OCI-LY1 (cell line): ENCODE measurements around the gene MEA1.

Experiments
- H2AFZ ChIP-seq: fragments of 200-600 bp; sonication (generic), shearing (Covaris generic); 2 replicates; pipeline ENCODE4 v1.6.0; 2014; ENCODE audit warnings: antibody characterized with exemption, mild to moderate bottlenecking, low read length
- H3F3A ChIP-seq: fragments of 200-600 bp; sonication (generic), shearing (Covaris generic); 2 replicates; pipeline ENCODE4 v1.6.0; 2014; ENCODE audit warnings: mild to moderate bottlenecking, antibody characterized with exemption, low read length, moderate library complexity; ENCODE audit not compliant: insufficient read depth
- H3K27ac ChIP-seq: fragments of 200-600 bp; sonication (generic); 2 replicates; pipeline ENCODE4 v1.5.1; 2014; ENCODE audit warnings: low read length, mixed run types, mild to moderate bottlenecking, low read depth; ENCODE audit not compliant: poor library complexity, severe bottlenecking
- H3K27me3 ChIP-seq: fragments of 200-600 bp; sonication (generic); 2 replicates; pipeline ENCODE4 v1.6.0; 2014; ENCODE audit warnings: antibody characterized with exemption, mild to moderate bottlenecking, low read length, moderate library complexity; ENCODE audit not compliant: insufficient read depth
- H3K36me3 ChIP-seq: fragments of 200-600 bp; sonication (generic); 2 replicates; pipeline ENCODE4 v1.6.1; 2014; ENCODE audit warnings: mild to moderate bottlenecking, antibody characterized with exemption, low read length, moderate library complexity, mixed read lengths; ENCODE audit not compliant: insufficient read depth
- H3K4me1 ChIP-seq: fragments of 200-600 bp; sonication (generic); 2 replicates; pipeline ENCODE4 v1.5.1; 2014; ENCODE audit warnings: mild to moderate bottlenecking, low read length, moderate library complexity; ENCODE audit not compliant: insufficient read depth, severe bottlenecking
- H3K4me2 ChIP-seq: fragments of 200-600 bp; sonication (generic), shearing (Covaris generic); 2 replicates; pipeline ENCODE4 v1.6.1; 2014; ENCODE audit warnings: low read length
- H3K4me3 ChIP-seq: fragments of 200-600 bp; sonication (generic); 2 replicates; pipeline ENCODE4 v1.5.1; 2014; ENCODE audit warnings: low read length, low read depth, mild to moderate bottlenecking, mixed read lengths; ENCODE audit not compliant: poor library complexity, severe bottlenecking
- H3K79me2 ChIP-seq: fragments of 200-600 bp; shearing (Covaris generic); 2 replicates; pipeline ENCODE4 v1.6.1; 2016; ENCODE audit warnings: mixed run types, low read length, mixed read lengths; ENCODE audit not compliant: insufficient read depth
- H3K9ac ChIP-seq: fragments of 200-600 bp; sonication (generic), shearing (Covaris generic); 2 replicates; pipeline ENCODE4 v1.6.1; 2014; ENCODE audit warnings: mild to moderate bottlenecking, low read length, mixed read lengths
- H3K9me2 ChIP-seq: fragments of 200-600 bp; sonication (generic), shearing (Covaris generic); 2 replicates; pipeline ENCODE4 v1.6.1; 2014; ENCODE audit warnings: low read depth, mild to moderate bottlenecking, low read length, mixed read lengths
- H3K9me3 ChIP-seq: fragments of 200-600 bp; shearing (Covaris generic); 2 replicates; pipeline ENCODE4 v1.6.1; 2014; ENCODE audit warnings: low read length, mixed read lengths
- H4K20me1 ChIP-seq: fragments of 200-600 bp; sonication (generic), shearing (Covaris generic); 2 replicates; pipeline ENCODE4 v1.6.0; 2016; ENCODE audit warnings: mild to moderate bottlenecking, low read length; ENCODE audit not compliant: insufficient read depth
- CTCF ChIP-seq: fragments of 200-600 bp; sonication (generic), shearing (Covaris generic); IDR thresholded peaks from 2 replicates; pipeline ENCODE4 v1.5.1; 2017; ENCODE audit warnings: mild to moderate bottlenecking, antibody characterized with exemption, low read length, moderate library complexity, mixed read lengths
- EZH2 ChIP-seq: fragments of 200-600 bp; sonication (generic), shearing (Covaris generic); IDR thresholded peaks from 2 replicates; pipeline ENCODE4 v1.8.0; 2017; ENCODE audit warnings: borderline replicate concordance, mixed run types, mild to moderate bottlenecking, antibody characterized with exemption, low read length, moderate library complexity, mixed read lengths

The MEA1 gene

GRCh38 chr6:42970871-42971612 is 42.7 kb downstream of the MEA1 start:
- Histone ChIP-seq H3K9ac (no peak overlapping the region), H3K4me2 (no peak overlapping the region), H3K27me3 (no peaks in the 10 kb centered on the region), H3K9me2 (no peaks in the 10 kb centered on the region), H3K79me2 (no peaks in the 10 kb centered on the region), H3K27ac (no peak overlapping the region), H4K20me1 (no peaks in the 10 kb centered on the region), H3K4me1 (peaks cover 10% of the 10 kb centered on the region), H2AFZ (no peak overlapping the region), H3K36me3 (peaks cover 25% of the 10 kb centered on the region), H3K4me3 (no peak overlapping the region), H3K9me3 (no peaks in the 10 kb centered on the region), H3F3A (no peaks in the 10 kb centered on the region)
- TF ChIP-seq CTCF (no peak), EZH2 (no peak)

- TF ChIP-seq EZH2, result no peak
- no peak for TF ChIP-seq CTCF
- Histone ChIP-seq H2AFZ (no peak overlapping the region), H3F3A (no peaks in the 10 kb centered on the region), H3K4me2 (no peak overlapping the region), H3K4me1 (peaks cover 2% of the 10 kb centered on the region), H3K9me3 (no peaks in the 10 kb centered on the region), H3K79me2 (no peaks in the 10 kb centered on the region), H3K36me3 (peaks cover 19% of the 10 kb centered on the region), H3K9me2 (no peaks in the 10 kb centered on the region), H3K9ac (no peak overlapping the region), H3K27me3 (no peaks in the 10 kb centered on the region), H3K27ac (no peak overlapping the region), H4K20me1 (no peaks in the 10 kb centered on the region), H3K4me3 (no peak overlapping the region)
Measured at GRCh38 chr6:42969934-42970333, 43.8 kb downstream of the MEA1 start.

- Histone ChIP-seq H3K27ac (no peak overlapping the region), H2AFZ (no peak overlapping the region), H3F3A (no peaks in the 10 kb centered on the region), H3K9ac (no peak overlapping the region), H3K4me3 (no peak overlapping the region), H3K27me3 (no peaks in the 10 kb centered on the region), H3K4me1 (no peaks in the 10 kb centered on the region), H3K36me3 (peaks cover 19% of the 10 kb centered on the region; the same call in 1 of the 2 replicates), H3K4me2 (no peak overlapping the region), H4K20me1 (no peaks in the 10 kb centered on the region), H3K9me2 (no peaks in the 10 kb centered on the region), H3K9me3 (no peaks in the 10 kb centered on the region), H3K79me2 (no peaks in the 10 kb centered on the region)
- TF ChIP-seq CTCF, result no peak
- TF ChIP-seq EZH2, result no peak
Measured at GRCh38 chr6:42969431-42969830, 44.3 kb downstream of the MEA1 start.
